ENCODE data around the gene DCTN4.

GRCh38 chr5:150774145-150774544 is 15.3 kb upstream of the DCTN4 start:
- no peak for TF ChIP-seq CTCF (IDR thresholded peaks at IDR 0.05)
- TF ChIP-seq ZFX (IDR thresholded peaks at IDR 0.05; ENCODE audit: borderline replicate concordance): no peak
